B cell (primary cell): Measurements from ENCODE around the gene ELOVL1. TPM values are rescaled to one million over a fixed set of nuclear protein-coding genes. Genes with fewer than 3 reads are reported as not detected.

Experiments
- ATAC-seq: fragments of 200-7000 bp; cut with Tn5 transposase; one replicate; pipeline ENCODE4 v1.10.0; 2021; ENCODE audit warnings: low read depth, mild to moderate bottlenecking, moderate number of reproducible peaks, moderate library complexity
- CTCF ChIA-PET: fragments of 350-600 bp; sonication (Branson Sonifier 250); formaldehyde crosslinking; loops from one replicate; lab custom pipeline; 2021; ENCODE audit warnings: antibody characterized with exemption, inconsistent platforms; lab: Charles Lee
- POLR2A ChIA-PET: fragments of 350-600 bp; sonication (Branson Sonifier 250); formaldehyde crosslinking; loops from one replicate; lab custom pipeline; 2021; ENCODE audit warnings: antibody characterized with exemption; lab: Charles Lee
- DNase-seq: peaks from one replicate; pipeline ENCODE4 v3.0.0; 2013
- H2AFZ ChIP-seq: 2 replicates; pipeline ENCODE4 v1.6.1; 2012; ENCODE audit warnings: mild to moderate bottlenecking, low read depth, low read length; ENCODE audit not compliant: insufficient read depth, poor library complexity, severe bottlenecking
- H3K27ac ChIP-seq, 2 donors: 1 replicate in 1 of 2; 2 replicates in 1 of 2; pipeline ENCODE4 v1.5.1; 2012 to 2013; ENCODE audit warnings: low read length in 2 of 2, mild to moderate bottlenecking in 2 of 2, moderate library complexity in 1 of 2
- H3K27me3 ChIP-seq, 4 experiments: fragments of 200-600 bp in 1 of 4; sonication (generic) in 1 of 4; replicated peaks in 1 of 4; 1 replicate in 2 of 4; 2 replicates in 2 of 4; pipeline versions ENCODE4 v1.6.1 to v1.7.0; 2013 to 2016; ENCODE audit warnings: low read length in 3 of 4, mild to moderate bottlenecking in 2 of 4, mixed read lengths in 1 of 4, moderate library complexity in 1 of 4; ENCODE audit not compliant: insufficient read depth in 4 of 4, control insufficient read depth in 3 of 4; ENCODE audit errors: control extremely low read depth in 1 of 4
- H3K36me3 ChIP-seq, 2 experiments: replicated peaks in 1 of 2; 1 replicate in 1 of 2; 2 replicates in 1 of 2; pipeline versions ENCODE4 v1.6.1 to v1.7.1; 2013; ENCODE audit warnings: low read length in 1 of 2; ENCODE audit not compliant: insufficient read depth in 2 of 2, control insufficient read depth in 1 of 2; ENCODE audit errors: control extremely low read depth in 1 of 2, extremely low read depth in 1 of 2
- H3K4me1 ChIP-seq, 2 donors: fragments of 200-600 bp in 1 of 2; sonication (generic) in 1 of 2; 1 replicate in 1 of 2; 2 replicates in 1 of 2; pipeline versions ENCODE4 v1.5.1 to v1.6.1; 2013 to 2017; ENCODE audit warnings: low read length in 2 of 2; ENCODE audit not compliant: control insufficient read depth in 2 of 2, insufficient read depth in 2 of 2
- H3K4me2 ChIP-seq: replicated peaks from 2 replicates; pipeline ENCODE3; 2012; ENCODE audit warnings: mild to moderate bottlenecking, low read depth, low read length; ENCODE audit not compliant: poor library complexity, severe bottlenecking
- H3K4me3 ChIP-seq, 5 experiments: fragments of 200-600 bp in 1 of 5; sonication (generic) in 1 of 5; 1 replicate in 3 of 5; 2 replicates in 2 of 5; pipeline versions ENCODE4 v1.5.1 to v1.7.0; 2011 to 2016; ENCODE audit warnings: low read length in 4 of 5, mild to moderate bottlenecking in 4 of 5, low read depth in 2 of 5, control low read depth in 1 of 5, moderate library complexity in 1 of 5; ENCODE audit not compliant: insufficient read depth in 1 of 5; ENCODE audit errors: control extremely low read depth in 1 of 5, extremely low read depth in 1 of 5
- H3K79me2 ChIP-seq: fragments of 200-600 bp; sonication (generic); one replicate; pipeline ENCODE4 v1.6.0; 2016; ENCODE audit warnings: low read length; ENCODE audit not compliant: control insufficient read depth, insufficient read depth
- H3K9ac ChIP-seq: fragments of 200-600 bp; sonication (generic); 2 replicates; pipeline ENCODE4 v1.6.1; 2017; ENCODE audit warnings: mild to moderate bottlenecking, low read length, moderate library complexity
- H3K9me3 ChIP-seq, 3 donors: one replicate each; pipeline versions ENCODE4 v1.6.1 to v1.7.1; 2013; ENCODE audit warnings: low read length in 2 of 3; ENCODE audit not compliant: control insufficient read depth in 2 of 3, insufficient read depth in 1 of 3; ENCODE audit errors: control extremely low read depth in 1 of 3
- H4K20me1 ChIP-seq: 2 replicates; pipeline ENCODE4 v1.6.0; 2012; ENCODE audit warnings: mild to moderate bottlenecking, low read length; ENCODE audit not compliant: insufficient read depth, control insufficient read depth, poor library complexity, severe bottlenecking
- H3K27ac Mint-ChIP-seq: one replicate; pipeline ENCODE4 v1.8.0; 2021; ENCODE audit warnings: mixed read lengths
- H3K27me3 Mint-ChIP-seq: one replicate; pipeline ENCODE4 v1.8.0; 2021; ENCODE audit warnings: mixed read lengths
- H3K4me1 Mint-ChIP-seq: one replicate; pipeline ENCODE4 v1.8.0; 2021; ENCODE audit warnings: mixed read lengths
- H3K4me3 Mint-ChIP-seq: one replicate; pipeline ENCODE4 v1.8.0; 2021; ENCODE audit warnings: mixed read lengths
- H3K9me3 Mint-ChIP-seq: one replicate; pipeline ENCODE4 v1.8.0; 2022; ENCODE audit warnings: mixed read lengths; ENCODE audit not compliant: insufficient read depth
- EZH2 ChIP-seq: IDR thresholded peaks from 2 replicates; pipeline ENCODE4 v1.6.1; 2012; ENCODE audit warnings: borderline replicate concordance, low read depth, mild to moderate bottlenecking, moderate library complexity, low read length; ENCODE audit not compliant: insufficient read depth, poor library complexity, severe bottlenecking
- WGBS: methylation state at CpG from one replicate; pipeline ENCODE4 v1.1.5; 2013; ENCODE audit warnings: missing lambda C conversion rate; ENCODE audit not compliant: insufficient coverage; 5-methylcytosine and 5-hydroxymethylcytosine counted together
- intact Hi-C: fragments of 100-400 bp; cut with micrococcal nuclease; formaldehyde crosslinking; loops from one replicate; pipeline ENCODE4 v1.10.0; 2022
- polyA plus RNA-seq: library from polyadenylated mRNA; depleted of rRNA; stranded (reverse); fragments of >200 nt; gene quantifications from 2 replicates; pipeline ENCODE4 v1.2.3, GENCODE V29; 2012
- total RNA-seq, 2 donors: library from RNA; stranded (reverse); fragments of 120-200 nt in 1 of 2; gene quantifications; 1 replicate in 1 of 2; 2 replicates in 1 of 2; pipeline versions ENCODE4 v1.2.3 to v1.2.4, GENCODE V29; 2013 to 2022
- TF ChIP-seq, protein P1 (sequence below): fragments of 200-600 bp; IDR thresholded peaks from one replicate; pipeline ENCODE4 v1.8.0; 2022; ENCODE audit warnings: antibody characterized with exemption, mild to moderate bottlenecking

The ELOVL1 gene
- total and polyA plus RNA-seq, 2 donors (not counting 1 experiment from before 2014, with no cell fraction given), result 65.4 to 78.8 TPM

DNA sequence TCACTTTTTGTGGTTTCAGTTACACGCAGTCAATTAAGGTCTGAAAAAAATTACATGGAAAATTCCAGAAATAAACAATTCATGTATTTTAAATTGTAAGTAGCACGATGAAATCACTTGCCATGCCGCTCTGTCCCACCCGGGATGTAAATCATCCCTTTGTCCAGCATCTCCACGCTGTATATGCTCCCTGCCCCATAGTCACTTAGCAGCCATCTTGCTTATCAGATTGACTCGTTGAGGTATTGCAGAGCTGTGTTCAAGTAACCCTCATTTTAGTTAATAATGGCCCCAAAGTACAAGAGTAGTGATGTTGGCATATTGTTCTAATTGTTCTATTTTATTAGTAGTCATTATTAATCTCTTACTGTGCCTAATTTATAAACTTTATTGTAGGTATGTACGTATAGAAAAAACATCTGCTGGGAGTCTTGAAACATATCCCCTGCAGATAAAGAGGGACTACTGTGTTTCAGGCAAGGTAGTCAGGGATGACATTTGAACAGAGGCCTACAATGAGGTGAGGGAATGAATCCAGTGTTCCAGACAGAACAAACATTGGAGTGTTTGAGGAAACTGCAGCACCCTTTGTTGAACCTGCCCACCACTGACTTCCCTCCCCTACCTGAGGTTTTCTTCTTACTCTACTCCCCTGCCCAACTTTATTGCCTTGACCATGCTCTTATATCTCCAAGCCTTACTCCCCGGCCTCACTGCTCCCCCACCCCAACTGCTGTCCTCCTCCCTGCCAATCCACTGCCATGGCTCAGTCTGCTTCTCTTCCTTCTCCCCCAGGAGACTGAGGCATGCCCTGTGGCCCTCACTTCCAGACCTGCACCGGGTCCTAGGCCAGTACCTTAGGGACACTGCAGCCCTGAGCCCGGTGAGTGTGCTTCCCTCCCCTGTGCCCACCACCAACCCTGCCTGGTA is 16.1 kb downstream of the ELOVL1 start:
- DNase-seq (no peak), ATAC-seq (no peak)
- Mint-ChIP-seq H3K27ac (no peak overlapping the region), H3K9me3 (no peaks in the 10 kb centered on the region), H3K4me1 (peaks cover 13% of the 10 kb centered on the region), H3K27me3 (no peaks in the 10 kb centered on the region), H3K4me3 (no peak overlapping the region)
- ChIA-PET CTCF (no interaction called here), POLR2A (no interaction called here)
- TF ChIP-seq EZH2, result no peak
- TF ChIP-seq, protein P1, sequence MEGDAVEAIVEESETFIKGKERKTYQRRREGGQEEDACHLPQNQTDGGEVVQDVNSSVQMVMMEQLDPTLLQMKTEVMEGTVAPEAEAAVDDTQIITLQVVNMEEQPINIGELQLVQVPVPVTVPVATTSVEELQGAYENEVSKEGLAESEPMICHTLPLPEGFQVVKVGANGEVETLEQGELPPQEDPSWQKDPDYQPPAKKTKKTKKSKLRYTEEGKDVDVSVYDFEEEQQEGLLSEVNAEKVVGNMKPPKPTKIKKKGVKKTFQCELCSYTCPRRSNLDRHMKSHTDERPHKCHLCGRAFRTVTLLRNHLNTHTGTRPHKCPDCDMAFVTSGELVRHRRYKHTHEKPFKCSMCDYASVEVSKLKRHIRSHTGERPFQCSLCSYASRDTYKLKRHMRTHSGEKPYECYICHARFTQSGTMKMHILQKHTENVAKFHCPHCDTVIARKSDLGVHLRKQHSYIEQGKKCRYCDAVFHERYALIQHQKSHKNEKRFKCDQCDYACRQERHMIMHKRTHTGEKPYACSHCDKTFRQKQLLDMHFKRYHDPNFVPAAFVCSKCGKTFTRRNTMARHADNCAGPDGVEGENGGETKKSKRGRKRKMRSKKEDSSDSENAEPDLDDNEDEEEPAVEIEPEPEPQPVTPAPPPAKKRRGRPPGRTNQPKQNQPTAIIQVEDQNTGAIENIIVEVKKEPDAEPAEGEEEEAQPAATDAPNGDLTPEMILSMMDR, result no peak
- Histone ChIP-seq H3K4me2 (no peak overlapping the region), H3K36me3 (no peaks in the 10 kb centered on the region), H3K27ac (no peak overlapping the region), H3K27me3 (no peaks in the 10 kb centered on the region), H2AFZ (no peak overlapping the region), H3K4me3 (no peak overlapping the region), H3K4me1 (peaks cover 4 to 5% of the 10 kb centered on the region in 2 donors), H3K79me2 (no peaks in the 10 kb centered on the region), H3K9me3 (no peaks in the 10 kb centered on the region), H4K20me1 (no peaks in the 10 kb centered on the region), H3K9ac (no peak overlapping the region)
- intact Hi-C loops, result no loop called here
- WGBS, result 100% methylated on average over 4 of the region's 10 CpGs

DNA sequence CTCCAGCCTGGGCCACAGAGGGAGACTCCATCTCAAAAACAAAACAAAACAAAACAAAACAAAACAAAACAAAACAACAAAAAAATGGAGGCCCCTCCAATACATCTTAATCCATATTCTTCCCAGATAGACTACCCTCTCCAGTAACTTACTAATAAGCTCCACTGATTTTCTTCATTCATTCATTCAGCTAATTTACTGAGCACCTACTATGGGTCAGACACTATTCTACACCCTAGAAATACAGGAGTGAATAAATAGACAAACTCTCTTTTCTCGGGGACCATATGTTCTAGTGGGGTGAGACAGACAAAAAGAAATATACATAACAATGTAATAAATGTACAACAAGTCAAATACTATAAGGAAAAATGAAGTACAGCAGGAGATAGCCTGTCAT is 16.8 kb downstream of the ELOVL1 start:
- Mint-ChIP-seq H3K4me3 (no peak overlapping the region), H3K27ac (no peak overlapping the region), H3K27me3 (no peaks in the 10 kb centered on the region), H3K4me1 (peaks cover 13% of the 10 kb centered on the region), H3K9me3 (no peaks in the 10 kb centered on the region)
- Histone ChIP-seq H3K4me3 (no peak overlapping the region), H3K4me2 (no peak overlapping the region), H3K9me3 (no peaks in the 10 kb centered on the region), H2AFZ (no peak overlapping the region), H3K27ac (no peak overlapping the region), H3K79me2 (no peaks in the 10 kb centered on the region), H3K4me1 (peaks cover 4 to 5% of the 10 kb centered on the region in 2 donors), H3K9ac (no peak overlapping the region), H3K27me3 (no peaks in the 10 kb centered on the region), H3K36me3 (no peaks in the 10 kb centered on the region), H4K20me1 (no peaks in the 10 kb centered on the region)
- intact Hi-C loops, result no loop called here
- ATAC-seq, result no peak
- ChIA-PET POLR2A (no interaction called here), CTCF (no interaction called here)
- no peak for DNase-seq
- TF ChIP-seq EZH2, result no peak
- TF ChIP-seq, protein P1, result no peak
- no CpG with 5 or more reads among the region's 1 CpG for WGBS
